ENCODE data around the gene CKM.

GRCh38 chr19:45271098-45271734, 51.5 kb downstream of the CKM start:
- TF ChIP-seq CTCF (IDR thresholded peaks at IDR 0.05): no peak
- TF ChIP-seq EZH2 (IDR thresholded peaks at IDR 0.05): no peak

All from neural progenitor cell (in vitro differentiated cells).